GM19099 (cell line): Measurements from ENCODE around the gene ADGRG3.

Experiments used
- POLR2A ChIP-seq: IDR thresholded peaks from 3 replicates; pipeline ENCODE4 v1.6.1; 2011; ENCODE audit warnings: low read depth; ENCODE audit not compliant: insufficient read length; ENCODE audit errors: extremely low read depth

ADGRG3 gene

DNA sequence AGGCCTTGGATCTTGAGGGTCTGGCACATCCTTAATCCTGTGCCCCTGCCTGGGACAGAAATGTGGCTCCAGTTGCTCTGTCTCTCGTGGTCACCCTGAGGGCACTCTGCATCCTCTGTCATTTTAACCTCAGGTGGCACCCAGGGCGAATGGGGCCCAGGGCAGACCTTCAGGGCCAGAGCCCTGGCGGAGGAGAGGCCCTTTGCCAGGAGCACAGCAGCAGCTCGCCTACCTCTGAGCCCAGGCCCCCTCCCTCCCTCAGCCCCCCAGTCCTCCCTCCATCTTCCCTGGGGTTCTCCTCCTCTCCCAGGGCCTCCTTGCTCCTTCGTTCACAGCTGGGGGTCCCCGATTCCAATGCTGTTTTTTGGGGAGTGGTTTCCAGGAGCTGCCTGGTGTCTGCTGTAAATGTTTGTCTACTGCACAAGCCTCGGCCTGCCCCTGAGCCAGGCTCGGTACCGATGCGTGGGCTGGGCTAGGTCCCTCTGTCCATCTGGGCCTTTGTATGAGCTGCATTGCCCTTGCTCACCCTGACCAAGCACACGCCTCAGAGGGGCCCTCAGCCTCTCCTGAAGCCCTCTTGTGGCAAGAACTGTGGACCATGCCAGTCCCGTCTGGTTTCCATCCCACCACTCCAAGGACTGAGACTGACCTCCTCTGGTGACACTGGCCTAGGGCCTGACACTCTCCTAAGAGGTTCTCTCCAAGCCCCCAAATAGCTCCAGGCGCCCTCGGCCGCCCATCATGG, 4.0 kb upstream of the ADGRG3 start:
- no peak for TF ChIP-seq POLR2A

GRCh38 chr16:57664662-57665025, 3.5 kb upstream of the ADGRG3 start:
- no peak for TF ChIP-seq POLR2A

DNA sequence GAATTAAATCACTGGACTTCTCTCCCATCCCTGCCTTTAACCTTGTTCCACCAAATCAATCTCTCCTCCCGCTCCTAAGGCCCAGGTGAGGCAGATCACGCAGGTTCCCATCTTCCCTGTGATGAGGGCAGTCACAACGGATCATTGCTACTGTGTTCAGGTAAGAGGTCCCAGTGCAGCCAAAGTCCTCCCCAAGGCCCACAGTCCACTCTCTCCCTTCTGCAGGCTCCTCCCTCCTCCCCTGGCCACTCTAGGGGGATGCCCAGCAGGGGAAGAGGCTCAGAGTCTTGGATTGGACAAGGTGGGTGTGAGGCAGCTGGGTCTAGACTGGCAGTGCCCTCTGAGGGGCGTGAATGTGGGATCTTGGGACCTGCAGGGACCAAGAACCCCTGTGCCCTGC, 2.6 kb upstream of the ADGRG3 start:
- TF ChIP-seq POLR2A, result no peak

DNA sequence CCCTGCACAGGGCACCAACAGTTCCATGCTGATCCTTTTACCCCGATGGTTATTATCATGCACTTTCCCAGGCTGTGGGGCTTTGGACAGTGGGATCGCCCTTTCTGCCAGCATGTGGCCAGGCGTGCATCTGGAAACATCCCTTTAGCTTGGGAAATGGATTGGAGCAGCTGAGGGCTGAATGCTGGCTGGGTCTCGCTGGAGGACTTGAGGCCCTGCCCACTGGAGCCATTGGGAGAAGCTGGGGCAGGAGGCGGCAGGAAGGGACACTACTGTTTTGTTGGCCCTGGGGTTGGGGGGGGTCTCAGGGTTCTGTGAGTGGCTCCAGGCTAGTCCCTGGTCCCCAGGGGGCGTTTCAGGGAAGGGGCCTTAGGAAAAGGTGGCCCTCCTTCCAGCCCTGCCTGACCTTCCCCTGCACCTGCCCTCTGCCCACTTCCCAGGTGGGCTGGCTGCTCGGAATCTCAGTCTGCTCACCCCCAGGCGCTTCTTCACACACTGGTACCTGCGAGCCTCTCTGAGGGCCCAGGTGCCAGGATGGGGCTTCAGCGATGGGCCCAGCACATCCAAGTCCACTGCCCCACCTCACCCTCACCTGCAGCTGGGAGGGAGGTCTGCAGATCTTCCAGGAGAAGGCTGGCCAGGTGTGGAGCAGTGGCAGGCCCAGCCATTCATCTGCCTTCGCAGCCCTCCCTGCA, 1.6 kb upstream of the ADGRG3 start:
- no peak for TF ChIP-seq POLR2A

GRCh38 chr16:57667048-57667525, 1.0 kb upstream of the ADGRG3 start:
- no peak for TF ChIP-seq POLR2A

DNA sequence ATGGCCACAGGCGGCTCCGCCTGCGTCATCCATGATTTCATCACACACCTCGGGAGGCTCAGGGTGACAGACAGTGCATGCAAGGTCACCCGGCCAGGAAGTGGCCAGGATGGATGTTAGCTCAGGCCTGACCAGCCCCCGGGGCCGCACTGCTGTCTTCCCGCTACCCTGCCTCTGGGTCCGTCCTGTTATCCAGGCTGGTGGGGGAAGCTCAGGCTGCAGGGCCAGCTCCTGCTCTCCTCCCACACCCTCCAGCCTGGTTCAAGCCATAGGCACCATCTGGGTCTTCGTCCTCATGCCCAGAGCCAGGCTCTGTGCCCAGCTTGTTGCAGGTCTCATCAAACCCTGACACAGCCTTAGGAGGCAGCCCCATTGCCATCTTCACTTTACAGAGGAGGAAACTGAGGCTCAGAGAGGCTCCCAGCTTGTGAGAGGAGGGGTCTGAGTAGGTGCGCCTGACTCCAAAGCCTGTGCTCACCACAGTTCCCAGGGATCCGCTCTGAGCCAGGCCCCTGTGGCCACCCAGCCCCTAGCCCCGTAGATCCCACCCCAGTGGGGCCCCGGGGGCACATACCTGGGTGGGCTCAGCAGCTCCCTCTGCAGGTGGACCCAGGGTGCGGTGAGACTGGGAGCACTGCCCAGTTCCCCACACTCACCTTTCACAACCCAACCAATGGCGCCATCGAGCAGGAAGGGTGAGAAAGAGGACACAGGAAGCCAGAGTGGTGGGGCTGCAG, 412 bp upstream of the ADGRG3 start:
- no peak for TF ChIP-seq POLR2A

- TF ChIP-seq POLR2A, result no peak
Measured at GRCh38 chr16:57668630-57669475, 747 bp downstream of the ADGRG3 start.

DNA sequence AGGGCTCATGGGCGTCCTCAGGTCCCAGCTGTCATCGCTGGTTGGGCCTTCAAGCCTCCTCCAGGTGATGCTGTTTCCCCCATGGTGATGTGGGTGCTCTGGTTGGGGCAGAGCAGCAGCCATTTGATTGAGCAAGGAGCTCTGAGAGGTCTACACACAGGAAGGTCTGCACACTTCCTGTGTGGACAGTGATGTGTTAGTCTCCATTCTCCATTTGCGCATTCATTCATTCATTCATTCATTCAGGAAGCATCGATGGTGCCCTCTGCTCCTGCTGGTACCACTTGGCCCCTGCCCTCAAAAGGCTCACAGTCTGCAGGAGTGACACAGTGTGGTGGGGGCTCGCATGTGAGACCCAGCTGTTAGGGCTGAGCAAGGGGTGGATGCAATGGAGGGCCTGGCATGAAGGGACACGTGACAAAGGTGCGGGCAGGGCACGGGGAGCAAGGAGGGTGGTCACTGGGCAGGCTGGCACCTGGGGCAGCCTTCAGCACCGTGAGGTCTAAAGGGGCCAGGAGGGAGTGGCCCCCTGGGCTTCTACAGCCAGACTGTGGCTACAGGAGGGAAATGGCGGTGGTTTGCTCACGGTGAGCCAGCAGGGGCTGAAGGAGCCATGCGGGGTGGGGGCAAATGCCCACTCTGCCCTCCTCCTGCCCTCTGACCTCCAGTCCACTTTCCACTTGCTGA, 1.5 kb downstream of the ADGRG3 start:
- TF ChIP-seq POLR2A, result no peak

GRCh38 chr16:57670196-57670595, 2.1 kb downstream of the ADGRG3 start:
- no peak for TF ChIP-seq POLR2A

DNA sequence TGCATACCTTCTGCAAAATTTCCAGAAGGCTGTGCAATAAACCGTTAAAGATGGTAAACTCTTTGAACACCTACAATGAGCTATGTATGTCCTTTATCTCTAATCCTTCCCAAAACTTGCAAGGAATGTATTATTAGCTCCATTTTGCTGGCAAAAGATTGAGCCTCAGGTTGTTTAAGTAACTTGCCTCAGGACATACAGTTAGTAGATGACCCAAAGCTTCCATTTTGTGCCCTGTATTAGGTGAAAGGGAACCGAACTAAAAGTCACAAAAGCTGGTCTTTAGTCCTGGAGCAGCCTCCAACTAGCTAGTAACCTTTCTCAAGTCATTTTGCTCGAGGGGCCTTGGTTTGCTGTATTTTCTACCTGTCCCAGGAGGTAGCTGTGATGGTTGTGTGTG, 4.3 kb downstream of the ADGRG3 start:
- TF ChIP-seq POLR2A, result no peak

DNA sequence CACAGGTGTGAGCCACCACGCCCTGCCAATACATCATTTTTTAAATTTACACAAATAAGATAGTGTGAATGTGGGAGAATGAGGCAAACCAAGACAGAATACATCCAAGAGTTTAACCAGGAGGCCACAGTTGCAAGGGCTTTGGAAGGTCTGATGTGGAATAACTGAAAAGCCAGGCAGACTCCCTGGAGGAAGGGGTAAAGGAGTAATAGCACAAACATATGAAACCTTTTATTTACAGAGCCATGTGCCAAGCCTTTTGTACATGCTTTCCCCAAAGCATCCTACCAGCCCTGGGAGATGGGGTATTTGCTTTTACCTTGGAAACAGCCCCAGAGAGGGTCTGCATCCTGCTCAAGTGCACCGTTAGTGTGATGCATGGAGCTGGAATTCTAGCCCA, 4.7 kb downstream of the ADGRG3 start:
- no peak for TF ChIP-seq POLR2A

GRCh38 chr16:57675741-57676551, 7.8 kb downstream of the ADGRG3 start:
- TF ChIP-seq POLR2A, result no peak

GRCh38 chr16:57676553-57677085, 8.5 kb downstream of the ADGRG3 start:
- no peak for TF ChIP-seq POLR2A
